Measurements from ENCODE around the gene PEPD. TPM values are rescaled to one million over a fixed set of nuclear protein-coding genes. Genes with fewer than 3 reads are reported as not detected.

The PEPD gene
- total and polyA plus RNA-seq, 10 of the 15 experiments (the other 5 are each of a cell fraction or from before 2014, with no cell fraction given), result 1.4 to 52.0 (median 20.2) TPM

GRCh38 chr19:33521480-33522370 lies at the start of gene PEPD (continued):
- TF ChIP-seq WRNIP1 (IDR thresholded peaks at IDR 0.05; ENCODE audit: borderline replicate concordance, low read depth, low read length), result no peak
- peak; percentile 97 for TF ChIP-seq NKRF (conservative IDR thresholded peaks at IDR 0.05)
- TF ChIP-seq ZSCAN29 (IDR thresholded peaks at IDR 0.05), result no peak
- TF ChIP-seq MTA2 (IDR thresholded peaks at IDR 0.05; ENCODE audit: low read depth), result no peak
- peak; percentile 74; the same call in 1 of the 2 replicates for TF ChIP-seq TARDBP (IDR thresholded peaks at IDR 0.05; ENCODE audit: borderline replicate concordance)
- no peak for TF ChIP-seq FOXM1 (IDR thresholded peaks at IDR 0.05; ENCODE audit: low read depth, low read length)
- peak; percentile 57; the same call in 1 of the 2 replicates for TF ChIP-seq CREM (IDR thresholded peaks at IDR 0.05; ENCODE audit: low read depth)
- no peak; the same call in 1 of the 2 replicates for TF ChIP-seq SREBF1 (IDR thresholded peaks at IDR 0.05; ENCODE audit: low read length)
- TF ChIP-seq ESRRA (IDR thresholded peaks at IDR 0.05; ENCODE audit: low read length), result no peak
- 0 out of 2 replicates have a peak, but pooled peaks have one; percentile 54 for TF ChIP-seq TCF12 (IDR thresholded peaks at IDR 0.05; ENCODE audit: low read depth, low read length)
- TF ChIP-seq NR2F1 (conservative IDR thresholded peaks at IDR 0.05), result 0 out of 2 replicates have a peak, but pooled peaks have one; percentile 28
- TF ChIP-seq E2F4 (IDR thresholded peaks at IDR 0.05; ENCODE audit: low read depth, low read length), result no peak
- TF ChIP-seq SP1 (IDR thresholded peaks at IDR 0.05; ENCODE audit: low read depth, low read length), result no peak
- no peak for TF ChIP-seq STAT3 (IDR thresholded peaks at IDR 0.05; ENCODE audit: low read depth, low read length)
- TF ChIP-seq ZBTB4 (CRISPR knock-in tag; IDR thresholded peaks at IDR 0.05), result no peak
- TF ChIP-seq SPI1 (IDR thresholded peaks at IDR 0.05; ENCODE audit: borderline replicate concordance, insufficient read depth, low read depth, low read length), result no peak
- TF ChIP-seq RUNX3 (IDR thresholded peaks at IDR 0.05; ENCODE audit: low read length), result 0 out of 2 replicates have a peak, but pooled peaks have one; percentile 8
- TF ChIP-seq TCF7 (IDR thresholded peaks at IDR 0.05; ENCODE audit: borderline replicate concordance), result no peak
- TF ChIP-seq LARP7 (IDR thresholded peaks at IDR 0.05), result peak; percentile 61
- no peak for TF ChIP-seq CBX3 (IDR thresholded peaks at IDR 0.05; ENCODE audit: borderline replicate concordance, low read depth)
- TF ChIP-seq BCLAF1 (IDR thresholded peaks at IDR 0.05), result no peak
- TF ChIP-seq NFIC (IDR thresholded peaks at IDR 0.05; ENCODE audit: low read depth, low read length), result peak; percentile 58; the same call in 1 of the 2 replicates
